NCI-H146 treated with DMSO at 0.1 percent for 48 hours (cell line): ENCODE data around the gene CD151.

Experiments
- DNase-seq: peaks from one replicate; lab custom pipeline; 2025; ENCODE audit not compliant: unreplicated experiment; lab: John Stamatoyannopoulos, UW

Gene CD151

DNA sequence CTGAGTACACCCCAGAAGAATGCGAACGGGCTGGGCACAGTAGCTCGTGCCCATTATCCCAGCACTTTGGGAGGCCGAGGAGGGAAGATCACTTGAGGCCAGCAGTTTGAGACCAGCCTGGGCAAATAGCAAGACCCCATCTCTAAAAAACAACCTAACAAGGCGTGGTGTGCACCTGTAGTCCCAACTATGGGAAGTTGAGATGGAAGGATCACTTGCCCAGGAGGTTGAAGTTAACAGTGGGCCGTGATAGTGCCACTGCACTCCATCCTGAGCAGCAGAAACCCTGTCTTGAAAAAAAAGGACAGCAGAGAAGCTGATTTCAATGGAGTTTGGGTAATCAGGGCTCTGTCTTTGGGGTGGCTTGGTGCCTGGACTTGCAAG is 19.7 kb upstream of the CD151 start:
- no peak for DNase-seq

GRCh38 chr11:813456-814096 is 19.2 kb upstream of the CD151 start:
- DNase-seq = no peak

- no peak for DNase-seq
Measured at GRCh38 chr11:815675-816432, 16.9 kb upstream of the CD151 start.

DNA sequence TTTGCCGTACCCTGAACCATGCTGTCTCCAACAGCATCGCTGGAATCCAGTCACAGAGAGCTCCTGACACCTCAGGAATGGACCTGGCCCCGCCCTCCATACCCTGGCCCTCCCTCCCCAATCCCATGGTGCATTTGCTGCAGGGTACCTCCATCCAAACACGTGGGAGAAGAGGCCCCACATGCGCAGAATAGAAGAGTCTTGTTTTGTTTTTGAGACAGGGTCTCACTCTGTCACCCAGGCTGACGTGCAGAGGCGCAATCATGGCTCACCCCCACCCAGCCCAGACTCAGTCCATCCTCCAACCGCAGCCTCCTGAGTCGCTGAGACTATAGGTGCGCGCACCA is 16.3 kb upstream of the CD151 start:
- DNase-seq = no peak

DNA sequence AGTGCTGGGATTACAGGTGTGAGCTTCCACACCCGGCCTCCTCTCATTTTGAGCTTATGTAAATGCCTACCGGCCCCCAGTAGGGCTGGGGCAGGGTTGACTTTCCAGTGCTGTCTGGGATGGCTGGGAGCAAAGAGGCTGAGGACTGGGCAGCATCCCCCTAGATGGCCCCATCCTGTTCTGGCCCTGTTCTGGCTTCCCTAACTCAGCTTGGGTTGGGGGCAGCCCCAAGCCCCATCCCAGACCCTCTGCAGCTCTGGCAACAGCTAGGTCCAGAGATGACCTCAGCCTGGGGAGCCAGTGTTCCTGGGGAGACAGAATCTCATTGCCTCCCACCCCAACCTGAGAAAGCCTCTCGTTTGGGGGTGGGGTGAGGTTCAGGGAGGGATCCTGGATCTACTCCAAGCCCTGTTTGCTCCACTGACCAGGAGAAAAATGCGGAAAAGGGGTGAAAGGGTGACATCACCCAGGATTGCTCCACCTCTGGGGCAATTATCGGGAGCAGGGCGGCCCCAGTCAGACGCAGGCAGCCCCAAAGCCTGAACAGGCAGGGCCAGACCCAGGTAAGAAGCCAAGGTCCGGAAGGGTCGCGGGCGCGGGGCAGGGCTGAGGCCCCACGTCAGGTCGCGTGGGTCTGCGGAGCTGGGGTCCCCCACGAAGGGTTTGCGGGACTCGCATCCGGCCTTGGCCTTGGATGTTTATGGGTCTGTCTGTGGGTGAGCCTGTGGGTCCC is 14.2 kb upstream of the CD151 start, which contains the start of gene PNPLA2:
TSS of gene PNPLA2 (plus strand) at position 519 of the 733 bp plus-strand sequence. CDS start 805 bp downstream, outside the sequence.
- DNase-seq = no peak

- peak; percentile 75 for DNase-seq
Measured at GRCh38 chr11:819129-819931, 13.4 kb upstream of the CD151 start.

DNA sequence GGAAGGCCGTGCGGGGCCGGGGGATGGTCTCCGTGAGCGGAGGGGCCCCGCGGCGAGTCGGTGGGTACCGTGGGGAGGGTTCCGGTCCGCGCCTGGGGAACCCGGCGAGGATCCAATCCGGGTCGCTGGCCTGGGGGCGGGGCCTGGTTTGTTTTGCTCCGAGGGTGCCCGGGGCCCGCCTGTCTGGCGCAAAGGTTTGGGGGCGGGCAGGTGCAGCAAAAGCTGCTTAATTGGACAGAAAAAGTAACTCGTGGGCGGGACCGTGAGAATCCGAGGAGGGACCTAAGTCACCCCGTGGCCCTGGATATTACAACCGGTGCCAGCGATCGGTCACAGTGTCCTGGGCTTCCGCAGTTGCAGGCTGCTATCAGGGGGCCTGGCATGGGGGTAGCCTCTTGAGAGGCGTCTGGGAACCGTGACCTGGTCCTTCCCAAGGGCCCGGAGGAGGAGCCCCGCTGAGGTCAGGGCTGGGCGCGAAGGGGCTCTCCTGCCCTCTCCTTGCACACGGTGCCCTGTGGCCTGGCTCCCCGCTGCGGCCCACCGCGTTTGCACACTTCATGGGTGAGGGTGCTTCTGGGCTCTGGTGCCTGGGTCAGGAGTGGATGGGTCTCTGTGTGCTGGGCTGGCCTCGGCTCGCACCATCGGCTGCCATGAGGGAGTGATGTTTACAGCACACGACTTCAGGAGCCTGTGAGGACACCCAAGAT is 12.7 kb upstream of the CD151 start:
- peak; percentile 67 for DNase-seq

- no peak for DNase-seq
Measured at GRCh38 chr11:820655-821511, 11.9 kb upstream of the CD151 start.

DNA sequence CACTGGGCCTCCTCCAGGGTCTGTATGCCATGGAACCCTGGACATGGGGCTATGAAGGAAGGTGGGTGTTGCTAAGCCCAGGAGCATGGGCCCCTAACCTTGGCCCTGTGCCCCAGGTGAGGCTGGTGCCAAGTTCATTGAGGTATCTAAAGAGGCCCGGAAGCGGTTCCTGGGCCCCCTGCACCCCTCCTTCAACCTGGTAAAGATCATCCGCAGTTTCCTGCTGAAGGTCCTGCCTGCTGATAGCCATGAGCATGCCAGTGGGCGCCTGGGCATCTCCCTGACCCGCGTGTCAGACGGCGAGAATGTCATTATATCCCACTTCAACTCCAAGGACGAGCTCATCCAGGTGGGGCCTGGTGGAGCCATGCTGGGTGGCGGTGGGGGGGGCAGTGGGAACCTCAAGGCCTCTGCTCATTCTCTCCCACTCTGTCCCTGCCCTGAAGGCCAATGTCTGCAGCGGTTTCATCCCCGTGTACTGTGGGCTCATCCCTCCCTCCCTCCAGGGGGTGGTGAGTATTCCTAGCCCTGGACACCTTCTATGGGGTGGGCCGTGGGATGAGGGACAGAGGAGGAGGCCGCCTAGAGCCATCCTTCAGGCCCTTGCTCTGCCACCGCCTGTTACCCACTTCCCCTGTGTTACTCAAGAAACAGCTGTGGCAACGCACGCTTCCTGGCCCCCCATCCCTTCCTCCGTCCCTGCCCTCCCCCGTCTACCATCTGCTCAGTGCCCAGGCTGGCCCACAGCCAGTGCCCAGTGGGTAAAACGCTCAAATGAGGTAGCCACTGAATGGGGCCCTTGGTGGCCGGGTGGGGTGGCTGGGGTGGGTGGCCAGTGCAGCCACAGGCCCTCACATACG is 11.0 kb upstream of the CD151 start:
- no peak for DNase-seq

DNA sequence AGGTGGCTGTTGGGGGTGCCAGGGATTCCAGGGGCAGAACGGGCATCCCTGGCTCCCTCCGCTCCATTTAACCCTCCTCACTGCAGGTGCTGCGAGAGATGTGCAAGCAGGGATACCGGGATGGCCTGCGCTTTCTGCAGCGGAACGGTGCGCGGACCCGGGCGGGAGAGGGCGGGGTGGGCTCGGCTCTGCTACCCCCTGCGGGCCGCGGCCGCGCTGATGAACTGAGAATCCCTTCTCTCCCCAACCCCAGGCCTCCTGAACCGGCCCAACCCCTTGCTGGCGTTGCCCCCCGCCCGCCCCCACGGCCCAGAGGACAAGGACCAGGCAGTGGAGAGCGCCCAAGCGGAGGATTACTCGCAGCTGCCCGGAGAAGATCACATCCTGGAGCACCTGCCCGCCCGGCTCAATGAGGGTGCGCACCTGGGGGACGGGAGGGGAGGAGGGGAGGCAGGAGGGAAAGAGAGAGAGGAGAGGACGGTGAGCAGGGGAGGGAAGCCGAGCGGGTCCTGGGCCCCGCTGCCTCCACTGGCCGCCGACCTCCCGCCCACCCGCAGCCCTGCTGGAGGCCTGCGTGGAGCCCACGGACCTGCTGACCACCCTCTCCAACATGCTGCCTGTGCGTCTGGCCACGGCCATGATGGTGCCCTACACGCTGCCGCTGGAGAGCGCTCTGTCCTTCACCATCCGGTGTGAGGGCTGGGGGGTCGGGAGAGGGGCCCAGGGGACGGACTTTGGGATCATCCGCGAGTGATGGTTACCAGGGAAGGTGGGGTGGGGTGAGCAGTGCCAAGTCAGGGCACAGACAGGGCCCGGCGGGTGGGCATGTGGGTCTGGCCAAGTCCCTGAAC is 9.1 kb upstream of the CD151 start:
- no peak for DNase-seq

DNA sequence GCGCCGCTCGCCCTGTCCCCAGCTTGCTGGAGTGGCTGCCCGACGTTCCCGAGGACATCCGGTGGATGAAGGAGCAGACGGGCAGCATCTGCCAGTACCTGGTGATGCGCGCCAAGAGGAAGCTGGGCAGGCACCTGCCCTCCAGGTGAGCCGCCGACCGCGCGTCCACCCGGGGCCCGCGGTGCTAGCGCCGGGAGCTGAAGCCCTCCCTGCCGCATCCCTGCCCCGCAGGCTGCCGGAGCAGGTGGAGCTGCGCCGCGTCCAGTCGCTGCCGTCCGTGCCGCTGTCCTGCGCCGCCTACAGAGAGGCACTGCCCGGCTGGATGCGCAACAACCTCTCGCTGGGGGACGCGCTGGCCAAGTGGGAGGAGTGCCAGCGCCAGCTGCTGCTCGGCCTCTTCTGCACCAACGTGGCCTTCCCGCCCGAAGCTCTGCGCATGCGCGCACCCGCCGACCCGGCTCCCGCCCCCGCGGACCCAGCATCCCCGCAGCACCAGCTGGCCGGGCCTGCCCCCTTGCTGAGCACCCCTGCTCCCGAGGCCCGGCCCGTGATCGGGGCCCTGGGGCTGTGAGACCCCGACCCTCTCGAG is 8.4 kb upstream of the CD151 start:
- DNase-seq = no peak

GRCh38 chr11:824942-825341 is 7.8 kb upstream of the CD151 start:
- no peak for DNase-seq

DNA sequence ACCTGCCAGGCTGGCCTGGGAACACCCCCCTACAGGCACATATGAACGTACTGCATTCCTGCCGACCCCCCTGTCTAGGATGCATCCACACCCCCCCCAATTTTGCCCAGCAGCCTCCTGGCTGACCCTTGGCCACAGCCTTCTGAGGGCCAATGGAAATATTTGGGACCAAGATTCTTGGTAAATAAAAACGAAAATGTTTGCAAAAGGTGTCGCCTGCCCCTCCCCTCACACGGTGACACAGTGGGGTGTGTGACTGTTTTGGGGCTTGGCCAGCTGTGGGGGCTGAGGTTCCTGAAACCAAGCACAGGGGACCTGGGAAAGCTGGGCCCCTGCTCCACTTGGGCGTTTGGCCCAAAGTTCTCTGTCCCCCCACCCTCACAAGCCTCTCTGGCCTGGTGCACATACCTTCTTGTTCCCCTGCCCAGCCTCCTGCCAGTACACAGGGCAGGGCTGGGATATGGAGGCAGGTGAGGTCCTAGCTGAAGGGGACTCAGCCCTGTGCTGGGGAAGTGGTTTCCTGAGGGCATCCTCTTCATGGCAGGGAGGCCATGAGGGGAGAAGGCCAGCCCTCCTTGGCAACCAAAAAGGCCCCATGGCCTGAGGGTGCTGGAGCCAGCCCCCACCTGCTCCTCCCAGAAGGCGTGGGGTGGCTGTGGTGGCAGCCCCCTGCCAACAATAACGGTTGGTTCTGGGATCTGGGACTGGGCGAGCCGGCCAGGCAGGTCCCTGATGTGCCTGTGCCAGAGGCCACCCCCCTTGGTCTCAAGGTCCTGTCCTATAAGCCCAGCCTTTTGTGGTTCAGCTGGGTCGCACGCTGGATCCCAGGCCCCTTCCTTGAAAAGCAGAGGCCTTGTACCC is 7.2 kb upstream of the CD151 start:
- DNase-seq = no peak

GRCh38 chr11:826227-826621 is 6.5 kb upstream of the CD151 start:
- DNase-seq = no peak

GRCh38 chr11:826836-827145 is 6.0 kb upstream of the CD151 start:
- DNase-seq = no peak

- DNase-seq = no peak
Measured at GRCh38 chr11:827146-827896, 5.4 kb upstream of the CD151 start.
